ENCODE data around the gene CCDC9B.

CCDC9B gene

GRCh38 chr15:40365016-40365415 is 24.3 kb upstream of the CCDC9B start:
- DNase-seq: no peak

GRCh38 chr15:40364251-40364650 is 23.5 kb upstream of the CCDC9B start:
- no peak for DNase-seq

- DNase-seq: no peak
Measured at GRCh38 chr15:40363611-40364010, 22.9 kb upstream of the CCDC9B start.

- no peak for DNase-seq
Measured at GRCh38 chr15:40361640-40362039, 20.9 kb upstream of the CCDC9B start.

- DNase-seq: no peak
Measured at GRCh38 chr15:40360015-40360414, 19.3 kb upstream of the CCDC9B start.

GRCh38 chr15:40358471-40359353 is 18.0 kb upstream of the CCDC9B start:
- no peak for DNase-seq

GRCh38 chr15:40357723-40358470 is 17.2 kb upstream of the CCDC9B start, which contains the start of gene DISP2:
Gene DISP2 (plus strand): TSS chr15:40358219. CDS start chr15:40358322, 103 bp downstream.
- DNase-seq: peak; percentile 70

- no peak for DNase-seq
Measured at GRCh38 chr15:40357246-40357645, 16.5 kb upstream of the CCDC9B start.

- no peak for DNase-seq
Measured at GRCh38 chr15:40355976-40356585, 15.3 kb upstream of the CCDC9B start.

GRCh38 chr15:40354408-40355171 is 13.9 kb upstream of the CCDC9B start:
- DNase-seq: peak; percentile 16

GRCh38 chr15:40353697-40354096 is 13.0 kb upstream of the CCDC9B start:
- DNase-seq: no peak

- no peak for DNase-seq
Measured at GRCh38 chr15:40352281-40352901, 11.7 kb upstream of the CCDC9B start.

- DNase-seq: no peak
Measured at GRCh38 chr15:40349163-40349562, 8.4 kb upstream of the CCDC9B start.

GRCh38 chr15:40348474-40348870 is 7.7 kb upstream of the CCDC9B start:
- no peak for DNase-seq

GRCh38 chr15:40347559-40348473 is 7.1 kb upstream of the CCDC9B start:
- DNase-seq: no peak

- DNase-seq: no peak
Measured at GRCh38 chr15:40346579-40347558, 6.1 kb upstream of the CCDC9B start.

GRCh38 chr15:40345867-40346578 is 5.3 kb upstream of the CCDC9B start:
- no peak for DNase-seq

GRCh38 chr15:40345225-40345866 is 4.6 kb upstream of the CCDC9B start:
- DNase-seq: no peak
